ENCODE measurements around the gene TRPM8. TPM values are rescaled to one million over a fixed set of nuclear protein-coding genes. Genes with fewer than 3 reads are reported as not detected.

The TRPM8 gene
- total RNA-seq, 1 experiment from 2014 or later, result 0.03 TPM

DNA sequence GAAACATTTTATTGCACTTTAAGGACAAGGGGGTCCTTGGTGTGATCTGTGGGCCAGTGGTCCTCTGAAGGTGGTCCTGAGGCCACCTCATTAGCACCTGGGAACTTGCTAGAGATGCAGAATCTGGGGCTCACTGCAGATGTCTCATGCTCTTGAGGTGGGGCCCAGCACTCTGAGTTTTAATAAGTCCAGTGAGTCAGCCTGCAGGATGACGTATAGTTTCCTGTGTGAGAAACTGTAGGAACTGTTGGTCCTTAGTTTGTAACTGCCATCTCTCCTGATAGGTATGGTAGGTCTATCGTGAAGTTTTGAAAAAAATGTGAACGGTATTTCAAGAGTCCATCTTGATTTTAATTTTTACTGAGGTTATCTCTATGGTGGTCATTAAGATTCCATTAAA, 2.8 kb downstream of the TRPM8 start:
- H3K27ac ChIP-seq, result no peak overlapping the region
- H3K4me1 ChIP-seq (replicated peaks), result peaks cover 6% of the 10 kb centered on the region; the same call in 1 of the 2 replicates
- H3K27me3 ChIP-seq (replicated peaks), result peaks cover 12% of the 10 kb centered on the region
- no peaks in the 10 kb centered on the region for H3K9me3 ChIP-seq (replicated peaks)
- no peak for DNase-seq (ENCODE audit: low read depth in 1 of 2, low spot score in 2 of 2)
- no peaks in the 10 kb centered on the region for H3K36me3 ChIP-seq
- H3K4me3 ChIP-seq, result no peak overlapping the region

DNA sequence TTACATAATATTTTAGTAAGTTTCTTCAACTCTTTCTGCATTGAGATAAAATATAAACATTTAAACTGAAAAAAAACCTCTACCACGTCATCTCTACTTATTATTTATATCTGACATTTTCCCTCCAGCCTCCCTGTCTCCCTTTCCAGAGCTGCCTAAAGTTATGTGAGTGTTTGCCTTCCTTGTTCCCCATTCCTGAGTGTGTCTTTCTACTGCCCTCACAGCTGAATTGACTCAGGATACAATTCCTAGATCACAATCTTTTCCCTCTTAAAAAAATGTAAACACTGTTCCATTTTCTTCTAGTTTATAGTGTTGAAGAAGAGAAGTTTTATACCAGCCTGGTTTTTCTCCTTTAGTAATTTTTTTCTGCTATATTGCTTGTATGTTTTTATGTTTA, 5.3 kb downstream of the TRPM8 start:
- H3K27ac ChIP-seq, result no peak overlapping the region
- H3K36me3 ChIP-seq, result no peaks in the 10 kb centered on the region
- no peaks in the 10 kb centered on the region for H3K9me3 ChIP-seq (replicated peaks)
- H3K27me3 ChIP-seq (replicated peaks), result peaks cover 12% of the 10 kb centered on the region
- peaks cover 6% of the 10 kb centered on the region; the same call in 1 of the 2 replicates for H3K4me1 ChIP-seq (replicated peaks)
- no peak overlapping the region for H3K4me3 ChIP-seq
- DNase-seq (ENCODE audit: low read depth in 1 of 2, low spot score in 2 of 2), result no peak

GRCh38 chr2:233925402-233925801, 8.2 kb downstream of the TRPM8 start:
- peaks cover 12% of the 10 kb centered on the region for H3K27me3 ChIP-seq (replicated peaks)
- no peak overlapping the region for H3K4me3 ChIP-seq
- no peaks in the 10 kb centered on the region for H3K36me3 ChIP-seq
- H3K4me1 ChIP-seq (replicated peaks), result peaks cover 6% of the 10 kb centered on the region; the same call in 1 of the 2 replicates
- no peaks in the 10 kb centered on the region for H3K9me3 ChIP-seq (replicated peaks)
- no peak for DNase-seq (ENCODE audit: low read depth in 1 of 2, low spot score in 2 of 2)
- H3K27ac ChIP-seq, result no peak overlapping the region

- H3K4me3 ChIP-seq, result no peak overlapping the region
- H3K27ac ChIP-seq, result no peak overlapping the region
- H3K4me1 ChIP-seq (replicated peaks), result peaks cover 5% of the 10 kb centered on the region; the same call in 1 of the 2 replicates
- DNase-seq (ENCODE audit: low read depth in 1 of 2, low spot score in 2 of 2), result no peak
- H3K36me3 ChIP-seq, result no peaks in the 10 kb centered on the region
- peaks cover 17% of the 10 kb centered on the region for H3K27me3 ChIP-seq (replicated peaks)
- H3K9me3 ChIP-seq (replicated peaks), result no peaks in the 10 kb centered on the region
Measured at GRCh38 chr2:233926806-233927205, 9.6 kb downstream of the TRPM8 start.

DNA sequence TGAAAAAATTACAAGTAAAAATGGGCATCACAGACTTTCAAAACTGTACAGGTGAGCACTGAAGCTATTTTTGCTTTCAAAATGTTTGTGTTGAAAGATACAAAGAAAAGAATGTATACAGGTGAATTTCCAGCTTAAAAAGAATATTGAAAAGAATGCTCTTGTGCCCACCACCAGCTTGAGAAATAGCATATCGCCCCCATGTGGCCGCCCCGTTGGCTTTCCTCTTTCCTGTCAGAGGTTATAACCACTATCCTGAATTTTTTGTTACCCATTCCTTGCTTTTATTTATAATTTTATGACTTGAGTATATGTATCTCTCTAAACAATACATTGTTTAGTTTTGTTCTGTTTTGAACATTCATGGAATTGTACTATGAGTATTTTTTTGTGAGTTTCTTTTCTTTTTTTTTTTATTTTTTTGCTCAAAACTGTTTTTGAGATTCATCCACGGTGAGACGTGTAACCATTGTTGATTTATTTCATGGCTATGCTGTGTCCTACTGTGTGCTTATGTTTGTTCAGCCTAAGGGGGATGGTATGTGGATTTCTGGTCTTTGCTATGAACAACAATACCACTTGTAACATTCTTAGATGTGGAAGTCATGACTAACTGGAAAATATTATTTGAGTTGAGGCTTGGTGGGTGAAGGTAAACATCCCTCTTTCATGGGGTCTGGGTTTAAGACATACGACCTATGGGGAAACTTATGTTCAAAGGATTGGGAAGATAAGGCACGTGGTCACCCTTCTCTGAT, 11.6 kb downstream of the TRPM8 start:
- Histone ChIP-seq H3K27me3 (replicated peaks) (peaks cover 13% of the 10 kb centered on the region), H3K4me1 (replicated peaks) (peaks cover 5% of the 10 kb centered on the region; the same call in 1 of the 2 replicates), H3K27ac (no peak overlapping the region), H3K4me3 (no peak overlapping the region), H3K9me3 (replicated peaks) (no peaks in the 10 kb centered on the region), H3K36me3 (no peaks in the 10 kb centered on the region)
- peak in 1 of 2 experiments; percentile 22 for DNase-seq (ENCODE audit: low read depth in 1 of 2, low spot score in 2 of 2)

GRCh38 chr2:233929352-233930022, 12.3 kb downstream of the TRPM8 start:
- no peak for DNase-seq (ENCODE audit: low read depth in 1 of 2, low spot score in 2 of 2)
- H3K27ac ChIP-seq, result no peak overlapping the region

GRCh38 chr2:233934524-233934923, 17.4 kb downstream of the TRPM8 start:
- no peaks in the 10 kb centered on the region; the same call in 1 of the 2 replicates for H3K4me1 ChIP-seq (replicated peaks)
- H3K27me3 ChIP-seq (replicated peaks), result peaks cover 8% of the 10 kb centered on the region; the same call in 1 of the 2 replicates
- no peak for DNase-seq (ENCODE audit: low read depth in 1 of 2, low spot score in 2 of 2)
- H3K27ac ChIP-seq, result no peak overlapping the region
- H3K36me3 ChIP-seq, result no peaks in the 10 kb centered on the region
- H3K4me3 ChIP-seq, result no peak overlapping the region
- H3K9me3 ChIP-seq (replicated peaks), result no peaks in the 10 kb centered on the region

More at GRCh38 chr2:233929352-233930022, 12.3 kb downstream of the TRPM8 start:
- Histone ChIP-seq H3K36me3 (no peaks in the 10 kb centered on the region), H3K9me3 (replicated peaks) (no peaks in the 10 kb centered on the region), H3K27me3 (replicated peaks) (peaks cover 7% of the 10 kb centered on the region), H3K4me1 (replicated peaks) (peaks cover 5% of the 10 kb centered on the region; the same call in 1 of the 2 replicates), H3K4me3 (no peak overlapping the region)

DNA sequence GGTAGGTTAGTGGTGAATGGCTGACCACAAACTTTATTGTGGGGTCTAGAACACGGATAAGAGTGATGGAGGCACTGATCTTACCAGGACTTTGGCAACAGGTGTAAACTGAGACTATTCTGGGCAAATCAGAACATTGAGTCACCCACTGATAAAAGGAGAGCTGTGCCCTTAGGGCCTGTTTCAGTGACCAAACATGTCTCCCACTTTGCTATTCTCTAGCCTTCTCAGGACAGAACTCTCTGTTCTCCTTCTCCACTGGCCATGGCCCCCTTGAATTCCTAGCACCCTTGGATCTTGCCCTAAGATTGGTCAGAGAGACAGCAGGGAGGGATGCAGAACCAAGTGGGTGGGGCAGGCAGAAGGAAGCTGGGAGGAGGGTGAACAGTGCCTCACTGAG, 18.3 kb downstream of the TRPM8 start:
- Histone ChIP-seq H3K36me3 (no peaks in the 10 kb centered on the region), H3K9me3 (replicated peaks) (no peaks in the 10 kb centered on the region), H3K27ac (no peak overlapping the region), H3K4me1 (replicated peaks) (no peaks in the 10 kb centered on the region), H3K4me3 (no peak overlapping the region), H3K27me3 (replicated peaks) (peaks cover 12% of the 10 kb centered on the region)
- DNase-seq (ENCODE audit: low read depth in 1 of 2, low spot score in 2 of 2), result no peak

GRCh38 chr2:233936089-233936488, 18.9 kb downstream of the TRPM8 start:
- Histone ChIP-seq H3K4me1 (replicated peaks) (no peaks in the 10 kb centered on the region), H3K27me3 (replicated peaks) (peaks cover 7% of the 10 kb centered on the region; the same call in 1 of the 2 replicates), H3K27ac (no peak overlapping the region), H3K9me3 (replicated peaks) (no peaks in the 10 kb centered on the region), H3K36me3 (no peaks in the 10 kb centered on the region), H3K4me3 (no peak overlapping the region)
- no peak for DNase-seq (ENCODE audit: low read depth in 1 of 2, low spot score in 2 of 2)

DNA sequence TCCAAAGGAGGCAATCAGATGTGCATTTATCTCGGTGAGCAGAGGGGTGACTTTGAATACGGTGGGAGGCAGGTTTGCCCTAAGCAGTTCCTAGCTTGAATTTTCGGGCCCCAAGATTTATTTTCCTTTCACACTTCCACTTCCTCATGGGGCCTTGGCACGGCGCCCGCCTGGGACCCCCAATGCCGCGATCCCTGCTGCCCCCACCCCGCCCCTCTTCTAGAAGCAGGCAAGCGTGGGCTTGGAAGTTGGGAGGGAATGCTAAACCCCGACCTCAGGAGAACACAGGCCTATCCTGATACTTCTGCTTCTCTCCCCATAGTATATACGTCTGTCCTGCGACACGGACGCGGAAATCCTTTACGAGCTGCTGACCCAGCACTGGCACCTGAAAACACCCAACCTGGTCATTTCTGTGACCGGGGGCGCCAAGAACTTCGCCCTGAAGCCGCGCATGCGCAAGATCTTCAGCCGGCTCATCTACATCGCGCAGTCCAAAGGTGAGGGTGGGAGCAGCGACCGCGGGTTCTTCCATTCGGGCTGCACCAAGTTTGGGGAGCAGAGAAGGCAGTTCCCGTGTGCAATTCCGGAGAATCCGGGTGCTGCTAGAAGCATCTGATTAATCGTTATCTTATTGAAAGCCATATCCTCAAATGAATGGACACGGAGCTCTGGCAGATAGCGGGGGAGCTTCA, 21.6 kb downstream of the TRPM8 start:
- no peak for DNase-seq (ENCODE audit: low read depth in 1 of 2, low spot score in 2 of 2)
- Histone ChIP-seq H3K36me3 (no peaks in the 10 kb centered on the region), H3K4me1 (replicated peaks) (no peaks in the 10 kb centered on the region), H3K27ac (no peak overlapping the region), H3K9me3 (replicated peaks) (no peaks in the 10 kb centered on the region), H3K4me3 (no peak overlapping the region), H3K27me3 (replicated peaks) (peaks cover 7% of the 10 kb centered on the region; the same call in 1 of the 2 replicates)

DNA sequence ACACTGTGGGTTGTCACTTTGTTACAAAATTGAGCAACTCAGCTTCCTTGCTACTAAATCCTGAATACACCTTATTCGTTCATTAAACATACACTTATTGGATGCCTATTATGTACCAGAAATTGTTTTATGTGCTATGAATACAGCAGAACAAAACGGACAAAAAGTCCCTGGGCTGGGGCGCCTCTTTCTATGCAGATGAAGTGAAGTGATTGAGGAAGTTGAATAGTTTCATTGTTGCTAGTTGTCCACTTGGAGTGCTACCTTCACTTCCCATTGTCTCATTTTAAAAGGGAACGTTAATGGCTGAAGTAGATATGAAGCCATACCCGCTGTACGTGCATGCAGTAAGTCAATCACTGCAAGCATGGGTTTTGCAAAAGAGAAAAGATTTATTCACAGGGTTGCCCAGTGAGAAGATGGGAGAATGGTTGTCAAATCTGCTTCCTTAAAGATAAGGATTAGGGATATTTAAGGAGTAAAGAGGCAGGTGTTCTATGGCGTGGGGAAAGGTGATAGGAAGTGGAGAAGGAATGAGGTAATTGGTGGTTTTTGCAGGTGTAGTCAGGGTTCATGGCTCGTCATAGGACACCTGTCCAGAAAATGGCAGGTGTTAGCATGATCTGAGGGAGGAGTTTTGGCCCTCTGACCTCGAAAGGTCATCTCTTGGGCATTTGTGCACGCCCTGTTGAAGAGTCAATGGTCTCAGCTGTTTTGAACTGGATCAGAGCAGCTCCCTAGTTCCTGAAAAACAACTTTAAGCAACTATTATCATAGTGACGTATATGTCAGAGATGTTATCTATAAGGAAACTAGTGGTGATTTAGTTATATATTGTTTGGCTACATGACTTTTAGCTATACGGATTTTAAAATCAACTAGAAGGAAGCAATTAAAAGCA, 23.5 kb downstream of the TRPM8 start:
- no peaks in the 10 kb centered on the region for H3K9me3 ChIP-seq (replicated peaks)
- no peak for DNase-seq (ENCODE audit: low read depth in 1 of 2, low spot score in 2 of 2)
- no peaks in the 10 kb centered on the region for H3K36me3 ChIP-seq
- peaks cover 7% of the 10 kb centered on the region; the same call in 1 of the 2 replicates for H3K27me3 ChIP-seq (replicated peaks)
- no peak overlapping the region for H3K4me3 ChIP-seq
- H3K4me1 ChIP-seq (replicated peaks), result no peaks in the 10 kb centered on the region
- H3K27ac ChIP-seq, result no peak overlapping the region

GRCh38 chr2:233942731-233943130, 25.6 kb downstream of the TRPM8 start:
- no peak for DNase-seq (ENCODE audit: low read depth in 1 of 2, low spot score in 2 of 2)
- Histone ChIP-seq H3K27ac (no peak overlapping the region), H3K4me1 (replicated peaks) (no peaks in the 10 kb centered on the region), H3K36me3 (no peaks in the 10 kb centered on the region), H3K4me3 (no peak overlapping the region), H3K27me3 (replicated peaks) (peaks cover 7% of the 10 kb centered on the region; the same call in 1 of the 2 replicates), H3K9me3 (replicated peaks) (no peaks in the 10 kb centered on the region)

DNA sequence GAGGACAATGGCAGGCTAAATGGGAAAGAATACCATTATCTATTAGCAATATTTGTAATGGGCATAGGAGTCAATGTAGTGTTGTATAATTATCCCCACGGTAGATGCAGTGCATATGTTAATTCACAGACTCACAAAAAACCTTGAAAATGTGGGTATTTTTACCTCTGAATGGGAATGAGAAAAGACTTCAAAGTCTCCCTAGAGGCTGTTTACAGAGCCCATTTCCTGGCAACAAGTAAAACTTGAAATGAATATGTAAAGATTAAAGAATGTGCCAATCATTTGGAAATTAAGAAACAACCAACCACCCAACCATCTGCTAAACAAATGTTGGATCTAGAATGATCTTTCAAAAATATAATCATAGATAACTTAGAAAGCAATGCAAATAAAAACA, 27.1 kb downstream of the TRPM8 start:
- peaks cover 6% of the 10 kb centered on the region; the same call in 1 of the 2 replicates for H3K27me3 ChIP-seq (replicated peaks)
- H3K4me1 ChIP-seq (replicated peaks), result no peaks in the 10 kb centered on the region
- no peak for DNase-seq (ENCODE audit: low read depth in 1 of 2, low spot score in 2 of 2)
- no peaks in the 10 kb centered on the region for H3K36me3 ChIP-seq
- no peak overlapping the region for H3K27ac ChIP-seq
- no peaks in the 10 kb centered on the region for H3K9me3 ChIP-seq (replicated peaks)
- H3K4me3 ChIP-seq, result no peak overlapping the region

Data from SJSA1 (cell line).